ENCODE measurements around the gene GRIK5. TPM values are rescaled to one million over a fixed set of nuclear protein-coding genes. Genes with fewer than 3 reads are reported as not detected.
A peak's percentile ranks its signal among the peaks of the same experiment; 100 is the strongest.

Gene GRIK5
- total RNA-seq, 6 experiments from 2014 or later = 0.15 to 0.42 (median 0.17) TPM; not detected in 2

GRCh38 chr19:42086770-42087550 lies 17.0 kb upstream of the GRIK5 start:
- Histone ChIP-seq H3K36me3 (no peaks in the 10 kb centered on the region), H3K27ac (no peak overlapping the region), H3K9me3 (no peaks in the 10 kb centered on the region), H3K4me1 (peaks cover 0 to 2% (median 0%) of the 10 kb centered on the region in 4 donors), H3K27me3 (no peaks in the 10 kb centered on the region), H3K4me3 (no peak overlapping the region)
- intact Hi-C loops (cut with DNase I) = no loop called here
- ATAC-seq = no peak
- TF ChIP-seq POLR2A (IDR thresholded peaks at IDR 0.05) (no peak), CTCF (IDR thresholded peaks at IDR 0.05) (no peak)
- DNase-seq = no peak
- 77% methylated on average over 10 of the region's 11 CpGs for WGBS (ENCODE audit: insufficient coverage, low coverage, low lambda C conversion rate, missing lambda C conversion rate)

DNA sequence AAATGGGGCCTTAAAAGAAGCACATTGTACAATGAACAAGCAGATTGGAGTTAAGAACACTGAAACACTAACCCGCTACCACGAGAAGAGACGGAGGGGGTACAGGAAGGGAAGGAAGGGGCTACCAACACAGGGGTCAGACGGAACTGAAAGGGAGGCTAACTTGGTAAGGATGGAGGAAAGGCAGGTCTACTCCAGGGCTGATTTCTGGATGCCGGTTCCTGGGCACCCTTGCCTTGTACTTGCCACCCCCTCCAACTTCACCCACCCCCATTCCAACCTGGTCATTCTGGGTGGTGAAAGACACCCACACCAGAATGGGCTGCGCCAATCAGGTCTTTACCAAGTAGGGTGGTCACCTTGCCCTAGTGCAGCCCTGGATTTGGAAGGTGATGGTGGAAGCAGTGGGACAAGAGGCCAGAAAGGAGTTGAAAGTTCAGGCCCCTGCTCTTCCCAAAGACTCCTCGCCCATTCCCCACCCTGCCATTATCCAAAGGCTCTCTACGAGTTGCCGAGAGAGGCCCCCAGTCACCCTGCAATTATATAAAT lies 16.3 kb upstream of the GRIK5 start:
- TF ChIP-seq POLR2A (IDR thresholded peaks at IDR 0.05) (no peak), CTCF (IDR thresholded peaks at IDR 0.05) (no peak)
- intact Hi-C loops (cut with DNase I) = no loop called here

DNA sequence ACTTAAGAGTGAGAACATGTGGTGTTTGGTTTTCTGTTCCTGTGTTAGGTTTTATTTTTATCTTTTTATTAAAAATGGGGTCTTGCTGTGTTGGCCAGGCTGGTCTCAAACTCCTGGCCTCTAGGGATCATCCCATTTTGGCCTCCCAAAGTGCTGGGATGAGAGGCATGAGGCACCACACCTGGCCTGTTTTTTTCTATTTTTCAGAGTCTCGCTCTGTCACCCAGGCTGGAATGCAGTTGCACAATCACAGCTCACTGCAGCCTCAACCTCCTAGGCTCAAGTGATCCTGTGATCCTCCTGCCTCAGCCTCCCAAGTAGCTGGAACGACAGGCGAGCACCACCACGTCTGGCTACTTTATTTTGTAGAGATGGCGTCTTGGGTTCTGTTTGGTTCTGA lies 13.5 kb upstream of the GRIK5 start:
- intact Hi-C loops (cut with DNase I) = no loop called here
- ATAC-seq = no peak
- peaks cover 0 to 26% (median 6%) of the 10 kb centered on the region in 4 donors for H3K36me3 ChIP-seq
- 97% methylated on average over 5 of the region's 5 CpGs for WGBS (ENCODE audit: insufficient coverage, low coverage, low lambda C conversion rate, missing lambda C conversion rate)
- DNase-seq = no peak
- H3K4me3 ChIP-seq = no peak overlapping the region
- no peaks in the 10 kb centered on the region for H3K27me3 ChIP-seq
- H3K4me1 ChIP-seq = peaks cover 0 to 5% (median 0%) of the 10 kb centered on the region in 4 donors
- TF ChIP-seq POLR2A (IDR thresholded peaks at IDR 0.05) (no peak), CTCF (IDR thresholded peaks at IDR 0.05) (no peak)
- H3K9me3 ChIP-seq = no peaks in the 10 kb centered on the region
- no peak overlapping the region for H3K27ac ChIP-seq

More for the DNA sequence above, 16.3 kb upstream of the GRIK5 start:
- DNase-seq (no peak), ATAC-seq (no peak)
- Histone ChIP-seq H3K36me3 (peaks cover 0 to under 1% (median under 1%) of the 10 kb centered on the region in 4 donors), H3K9me3 (no peaks in the 10 kb centered on the region), H3K4me3 (no peak overlapping the region), H3K27ac (no peak overlapping the region), H3K27me3 (no peaks in the 10 kb centered on the region), H3K4me1 (peaks cover 0 to 5% (median 0%) of the 10 kb centered on the region in 4 donors)
- WGBS (ENCODE audit: insufficient coverage, low coverage, low lambda C conversion rate, missing lambda C conversion rate) = 70% methylated on average over 9 of the region's 9 CpGs

DNA sequence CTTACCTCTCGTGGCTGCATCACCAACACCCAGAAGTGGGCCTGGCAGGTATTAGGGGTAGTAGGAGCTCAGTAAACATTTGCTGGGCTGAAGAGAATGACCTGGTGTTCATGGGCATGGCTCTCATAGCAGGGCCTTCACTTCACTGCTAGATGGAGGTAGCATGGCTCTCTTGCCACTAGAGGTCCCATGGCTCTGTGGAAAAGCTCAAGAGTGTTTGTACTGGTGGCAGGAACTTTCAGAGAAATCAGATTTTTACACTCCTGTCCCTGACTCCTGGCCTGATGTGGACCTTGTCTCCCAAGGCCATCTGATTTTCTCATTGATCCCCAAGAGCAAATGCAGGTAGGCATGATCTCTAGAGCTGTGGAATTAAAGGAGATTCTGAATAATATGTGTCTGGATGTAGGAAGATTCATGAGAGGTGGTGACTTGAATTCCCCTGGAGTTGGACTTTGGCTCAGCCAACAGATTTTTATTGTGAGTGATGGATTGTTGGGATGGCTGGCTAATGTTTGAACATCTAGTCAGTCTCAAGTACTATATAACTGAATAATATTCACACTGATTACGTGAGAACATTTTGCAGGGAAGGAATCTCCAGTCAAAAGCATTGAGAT lies 11.7 kb upstream of the GRIK5 start:
- Histone ChIP-seq H3K4me1 (peaks cover 0 to 13% (median 0%) of the 10 kb centered on the region in 4 donors), H3K36me3 (peaks cover 0 to 28% (median 6%) of the 10 kb centered on the region in 4 donors), H3K9me3 (no peaks in the 10 kb centered on the region), H3K4me3 (no peak overlapping the region), H3K27ac (no peak overlapping the region), H3K27me3 (no peaks in the 10 kb centered on the region)
- ATAC-seq (peak; percentile 58 to 77 (median 68)), DNase-seq (no peak)
- TF ChIP-seq CTCF (IDR thresholded peaks at IDR 0.05) (peak in 3 of 4 donors; percentile 36 to 51 (median 39)), POLR2A (IDR thresholded peaks at IDR 0.05) (no peak)
- WGBS (ENCODE audit: insufficient coverage, low coverage, low lambda C conversion rate, missing lambda C conversion rate) = 71% methylated on average over 1 of the region's 2 CpGs
- intact Hi-C loops (cut with DNase I) = no loop called here

All from right lobe of liver (tissue), 6 donors.